NCI-H2171 (cell line): Measurements from ENCODE around the gene POLD1.
"Not testable (repeated sequence)": the region's sequence is repeated elsewhere in the genome, so short reads cannot be mapped to it uniquely, and the experiment has no call there.

Experiments used
- DNase-seq: peaks from one replicate; lab custom pipeline; 2025; lab: John Stamatoyannopoulos, UW

Gene POLD1

GRCh38 chr19:50390952-50391351, 6.8 kb downstream of the POLD1 start:
- DNase-seq, result not testable (repeated sequence)

GRCh38 chr19:50392759-50393158, 8.6 kb downstream of the POLD1 start:
- DNase-seq, result no peak

GRCh38 chr19:50393589-50393988, 9.4 kb downstream of the POLD1 start:
- no peak for DNase-seq

- DNase-seq, result no peak
Measured at GRCh38 chr19:50394017-50394416, 9.9 kb downstream of the POLD1 start.

- no peak for DNase-seq
Measured at GRCh38 chr19:50398675-50399367, 14.7 kb downstream of the POLD1 start.

GRCh38 chr19:50399368-50399745, 15.2 kb downstream of the POLD1 start:
- DNase-seq, result no peak

- DNase-seq, result no peak
Measured at GRCh38 chr19:50401605-50402450, 17.7 kb downstream of the POLD1 start.

GRCh38 chr19:50402544-50403301, 18.6 kb downstream of the POLD1 start:
- DNase-seq, result no peak

- no peak for DNase-seq
Measured at GRCh38 chr19:50406156-50406820, 22.1 kb downstream of the POLD1 start.

GRCh38 chr19:50406829-50407228, 22.7 kb downstream of the POLD1 start:
- DNase-seq, result no peak

- no peak for DNase-seq
Measured at GRCh38 chr19:50409347-50409746, 25.2 kb downstream of the POLD1 start.

GRCh38 chr19:50410109-50410508, 26.0 kb downstream of the POLD1 start:
- no peak for DNase-seq

GRCh38 chr19:50412419-50412818, 28.3 kb downstream of the POLD1 start:
- no peak for DNase-seq

GRCh38 chr19:50413096-50413495, 28.9 kb downstream of the POLD1 start:
- no peak for DNase-seq

GRCh38 chr19:50413531-50413930, 29.4 kb downstream of the POLD1 start:
- no peak for DNase-seq

- no peak for DNase-seq
Measured at GRCh38 chr19:50414864-50415660, 30.9 kb downstream of the POLD1 start.

GRCh38 chr19:50415661-50416033, 31.5 kb downstream of the POLD1 start:
- no peak for DNase-seq

- no peak for DNase-seq
Measured at GRCh38 chr19:50416034-50416977, 32.2 kb downstream of the POLD1 start.

- DNase-seq, result no peak
Measured at GRCh38 chr19:50417111-50418081, 33.2 kb downstream of the POLD1 start.
